Pancreas (tissue), 10 donors: Measurements from ENCODE around the gene AKAP13. TPM values are rescaled to one million over a fixed set of nuclear protein-coding genes. Genes with fewer than 3 reads are reported as not detected.

Experiments
- ATAC-seq, 4 donors: fragments of 200-7000 bp; cut with Tn5 transposase; one replicate each; pipeline versions ENCODE4 v1.8.0 to v1.9.1; 2020; ENCODE audit warnings: mild to moderate bottlenecking in 4 of 4, moderate library complexity in 4 of 4
- DNase-seq, 6 donors: peaks; one replicate each; pipeline ENCODE4 v3.0.0-alpha.2; 2020
- FAIRE-seq: peaks from 2 replicates; lab custom pipeline; 2012; peaks lifted over from hg19 to GRCh38; lab: Jason Lieb, UNC
- H3K27ac ChIP-seq, 4 donors: fragments of 200-600 bp; sonication (generic); 1 replicate in 3 of 4; 2 replicates in 1 of 4; pipeline versions ENCODE4 v1.5.0 to v1.8.0; 2020
- H3K27me3 ChIP-seq, 4 donors: fragments of 200-600 bp; one replicate each; pipeline ENCODE4 v1.8.0; 2021
- H3K36me3 ChIP-seq, 3 donors: fragments of 200-600 bp; sonication (generic) in 1 of 3; one replicate each; pipeline versions ENCODE4 v1.5.0 to v1.8.0; 2020 to 2021
- H3K4me1 ChIP-seq, 3 donors: fragments of 200-600 bp; one replicate each; pipeline ENCODE4 v1.8.0; 2021
- H3K4me3 ChIP-seq, 4 donors: fragments of 200-600 bp; sonication (generic) in 2 of 4; one replicate each; pipeline versions ENCODE4 v1.5.0 to v1.8.0; 2020 to 2021
- H3K9me3 ChIP-seq, 4 donors: fragments of 200-600 bp; one replicate each; pipeline ENCODE4 v1.8.0; 2021
- WGBS, 2 donors: extraction: QIAGEN DNeasy Blood & Tissue Kit; methylation state at CpG; one replicate each; pipeline ENCODE4 v1.1.7; 2013; 5-methylcytosine and 5-hydroxymethylcytosine counted together
- intact Hi-C, 3 donors: fragments of 100-400 bp; cut with DNase I; formaldehyde crosslinking; loops; one replicate each; pipeline versions ENCODE4 v1.11.1 to v1.14.2; 2022
- polyA plus RNA-seq, 2 donors: library from polyadenylated mRNA; stranded (reverse); fragments of 200-250 nt; gene quantifications; one replicate each; pipeline ENCODE4 v1.2.3, GENCODE V29; 2013
- total RNA-seq, 6 donors: library from RNA; stranded (reverse); fragmentation: NEBNext Ultra II Directional in 4 of 6; extraction: Animal tissue kit (Norgen Biotek cat#: 25700) in 4 of 6; gene quantifications; one replicate each; pipeline versions ENCODE4 v1.2.1 to v1.2.4, GENCODE V29; 2021 to 2023
- TF ChIP-seq, protein P1 (sequence below), 4 donors: fragments of 200-600 bp; sonication (generic) in 3 of 4; IDR thresholded peaks; one replicate each; pipeline versions ENCODE4 v1.5.0 to v1.8.0; 2021; ENCODE audit warnings: antibody characterized with exemption in 4 of 4
- donor health status: healthy with polysubstance abuse.
- donor health status: DM: no; HTN: no; CAD: no; lungs with moderate emphysema.
- donor health status: DM: no; HTN: no; CAD: no.
- donor health status: control.
- donor health status: control.
- donor health status: Bipolar disorder and iron deficiency.
- donor health status: DM: yes; HTN: yes; CAD: no.
- donor health status: DM: no; HTN: no; CAD: no.
- donor health status: DM: no; HTN: no; CAD: no.
- donor health status: DM: yes; HTN: yes; CAD: no.

The AKAP13 gene
- total and polyA plus RNA-seq, 8 donors: 64.9 to 139 (median 89.9) TPM

DNA sequence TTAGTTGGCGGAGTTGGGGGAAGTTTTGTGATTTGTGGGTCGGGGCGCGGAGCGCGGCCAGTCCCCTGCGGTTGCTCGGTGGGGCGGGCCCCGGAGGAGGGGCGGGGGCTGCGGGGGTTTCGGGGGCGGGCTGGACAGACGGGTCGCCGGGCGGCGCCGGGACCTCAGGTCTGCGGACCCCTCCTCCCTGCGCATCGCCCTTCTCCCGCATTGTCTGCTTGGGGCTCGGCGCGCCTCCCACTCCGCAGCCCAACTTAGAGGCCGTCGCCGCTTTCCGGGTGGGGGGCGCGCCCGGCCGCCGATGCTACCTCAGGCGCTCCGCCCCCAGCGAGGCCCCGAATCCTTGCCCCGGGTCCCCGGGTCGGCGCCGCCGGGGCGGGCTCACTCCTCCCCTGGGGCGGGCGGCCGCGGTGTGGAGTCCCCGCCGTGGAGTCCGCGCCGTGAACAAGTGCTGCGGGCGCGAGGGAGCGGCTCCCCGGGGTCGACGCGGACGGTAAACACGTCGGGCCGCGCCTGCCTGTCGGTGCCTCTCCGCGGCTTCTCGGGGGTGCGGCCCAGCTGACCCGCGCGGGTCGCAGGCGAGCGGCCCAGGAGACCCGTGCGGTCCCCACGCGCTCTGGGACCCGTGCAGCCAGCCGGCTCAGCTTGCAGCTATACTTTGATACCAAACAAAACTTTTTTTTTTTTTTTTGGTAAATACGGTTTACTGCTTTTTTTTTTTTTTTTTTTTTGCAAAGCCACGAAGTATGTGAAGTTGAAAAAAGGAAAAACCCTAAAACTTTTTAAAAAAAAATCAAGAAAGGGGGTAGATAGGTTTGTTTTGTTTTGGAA lies 624 bp downstream of the AKAP13 start:
- intact Hi-C loops: no loop called here
- DNase-seq (peak in 5 of 6 donors; percentile 27 to 84 (median 68)), FAIRE-seq (no peak), ATAC-seq (peak; percentile 57 to 66 (median 64))
- Histone ChIP-seq H3K4me1 (peaks cover 0 to 13% (median 0%) of the 10 kb centered on the region in 3 donors), H3K36me3 (no peaks in the 10 kb centered on the region), H3K4me3 (peak overlapping the region; percentile 59 to 78 (median 75)), H3K9me3 (no peaks in the 10 kb centered on the region), H3K27me3 (no peaks in the 10 kb centered on the region), H3K27ac (peak overlapping the region; percentile 85 to 91 (median 88))
- WGBS, 2 donors: 0 to 1% methylated on average over 59 to 89 of the region's 89 CpGs
- TF ChIP-seq, protein P1, sequence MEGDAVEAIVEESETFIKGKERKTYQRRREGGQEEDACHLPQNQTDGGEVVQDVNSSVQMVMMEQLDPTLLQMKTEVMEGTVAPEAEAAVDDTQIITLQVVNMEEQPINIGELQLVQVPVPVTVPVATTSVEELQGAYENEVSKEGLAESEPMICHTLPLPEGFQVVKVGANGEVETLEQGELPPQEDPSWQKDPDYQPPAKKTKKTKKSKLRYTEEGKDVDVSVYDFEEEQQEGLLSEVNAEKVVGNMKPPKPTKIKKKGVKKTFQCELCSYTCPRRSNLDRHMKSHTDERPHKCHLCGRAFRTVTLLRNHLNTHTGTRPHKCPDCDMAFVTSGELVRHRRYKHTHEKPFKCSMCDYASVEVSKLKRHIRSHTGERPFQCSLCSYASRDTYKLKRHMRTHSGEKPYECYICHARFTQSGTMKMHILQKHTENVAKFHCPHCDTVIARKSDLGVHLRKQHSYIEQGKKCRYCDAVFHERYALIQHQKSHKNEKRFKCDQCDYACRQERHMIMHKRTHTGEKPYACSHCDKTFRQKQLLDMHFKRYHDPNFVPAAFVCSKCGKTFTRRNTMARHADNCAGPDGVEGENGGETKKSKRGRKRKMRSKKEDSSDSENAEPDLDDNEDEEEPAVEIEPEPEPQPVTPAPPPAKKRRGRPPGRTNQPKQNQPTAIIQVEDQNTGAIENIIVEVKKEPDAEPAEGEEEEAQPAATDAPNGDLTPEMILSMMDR (IDR thresholded peaks at IDR 0.05): no peak

DNA sequence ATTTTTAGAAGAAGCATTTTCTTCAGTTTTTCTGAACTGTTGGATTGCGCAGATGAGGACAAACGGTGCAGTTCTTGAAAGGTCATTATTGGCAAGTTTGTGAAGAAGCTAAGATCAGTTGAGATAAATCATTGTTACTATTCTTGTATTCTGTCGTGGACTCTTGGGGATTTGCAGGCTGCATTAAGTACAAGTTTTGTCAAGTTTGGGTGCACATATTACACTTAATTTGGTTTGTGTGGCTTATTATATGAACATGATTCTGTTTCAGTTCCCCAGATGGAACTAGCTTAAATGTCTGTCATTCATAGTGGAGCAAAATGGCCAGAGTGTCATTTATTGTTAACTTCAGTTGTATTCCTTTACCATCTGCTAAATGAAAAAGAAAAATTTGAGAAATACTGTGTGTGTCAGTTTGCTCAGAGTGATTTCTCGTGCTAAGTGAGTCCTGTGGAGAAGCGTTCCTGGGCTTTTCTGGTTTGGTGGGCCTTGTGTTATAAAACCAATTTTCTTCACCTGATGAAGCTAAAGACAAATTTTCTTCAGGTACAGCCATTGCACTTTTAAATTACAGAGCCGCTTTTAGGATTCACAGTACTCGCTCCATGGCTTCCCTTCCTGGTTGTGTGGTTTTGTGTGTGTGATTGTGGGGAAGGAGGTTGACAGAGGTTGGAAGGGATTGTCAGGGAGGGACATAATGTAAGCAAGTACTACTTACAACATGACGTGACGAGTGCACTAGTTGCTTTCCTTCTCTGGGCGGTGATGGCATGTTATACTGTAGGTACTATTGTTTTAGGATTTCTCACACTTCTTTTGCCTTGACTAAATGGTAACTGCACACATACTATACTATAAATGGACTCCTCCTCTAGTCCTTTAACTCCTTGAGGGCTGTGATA lies 1.7 kb downstream of the AKAP13 start:
- Histone ChIP-seq H3K9me3 (no peaks in the 10 kb centered on the region), H3K36me3 (no peaks in the 10 kb centered on the region), H3K4me3 (peak overlapping the region in 2 of 4 donors; percentile 59 to 78), H3K27ac (no peak overlapping the region), H3K4me1 (peaks cover 0 to 13% (median 0%) of the 10 kb centered on the region in 3 donors), H3K27me3 (no peaks in the 10 kb centered on the region)
- WGBS, 2 donors: 70 to 77% methylated on average over 10 of the region's 10 CpGs
- TF ChIP-seq, protein P1 (IDR thresholded peaks at IDR 0.05): no peak
- FAIRE-seq: no peak
- no peak for DNase-seq
- ATAC-seq: no peak
- intact Hi-C loops: no loop called here

DNA sequence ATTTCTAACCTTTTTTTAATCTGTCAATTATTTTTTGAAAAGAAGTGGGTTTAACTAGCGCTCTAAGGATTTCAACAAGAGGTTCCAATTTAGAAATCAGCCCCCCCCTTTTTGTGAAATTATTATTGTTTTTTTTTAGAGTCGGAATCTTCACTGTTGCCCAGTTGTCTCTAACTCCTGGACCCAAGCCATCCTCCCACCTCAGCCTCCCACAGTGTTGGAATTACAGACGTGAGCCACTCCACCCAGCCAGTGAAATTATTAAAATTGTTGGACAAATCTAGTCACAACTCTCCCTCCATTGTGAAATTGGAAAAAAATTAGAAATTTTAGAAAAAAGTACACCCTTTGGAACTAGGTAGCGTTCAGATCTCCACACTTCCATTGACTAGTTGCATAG lies 2.5 kb downstream of the AKAP13 start:
- H3K4me1 ChIP-seq: peaks cover 0 to 13% (median 0%) of the 10 kb centered on the region in 3 donors
- H3K4me3 ChIP-seq: no peak overlapping the region
- DNase-seq: no peak
- WGBS, 2 donors: 85 to 87% methylated on average over 4 of the region's 4 CpGs
- no peaks in the 10 kb centered on the region for H3K9me3 ChIP-seq
- intact Hi-C loops: no loop called here
- peak overlapping the region in 1 of 4 donors; percentile 15 for H3K27ac ChIP-seq
- no peaks in the 10 kb centered on the region for H3K27me3 ChIP-seq
- no peak for FAIRE-seq
- TF ChIP-seq, protein P1 (IDR thresholded peaks at IDR 0.05): no peak
- no peak for ATAC-seq
- H3K36me3 ChIP-seq: no peaks in the 10 kb centered on the region

DNA sequence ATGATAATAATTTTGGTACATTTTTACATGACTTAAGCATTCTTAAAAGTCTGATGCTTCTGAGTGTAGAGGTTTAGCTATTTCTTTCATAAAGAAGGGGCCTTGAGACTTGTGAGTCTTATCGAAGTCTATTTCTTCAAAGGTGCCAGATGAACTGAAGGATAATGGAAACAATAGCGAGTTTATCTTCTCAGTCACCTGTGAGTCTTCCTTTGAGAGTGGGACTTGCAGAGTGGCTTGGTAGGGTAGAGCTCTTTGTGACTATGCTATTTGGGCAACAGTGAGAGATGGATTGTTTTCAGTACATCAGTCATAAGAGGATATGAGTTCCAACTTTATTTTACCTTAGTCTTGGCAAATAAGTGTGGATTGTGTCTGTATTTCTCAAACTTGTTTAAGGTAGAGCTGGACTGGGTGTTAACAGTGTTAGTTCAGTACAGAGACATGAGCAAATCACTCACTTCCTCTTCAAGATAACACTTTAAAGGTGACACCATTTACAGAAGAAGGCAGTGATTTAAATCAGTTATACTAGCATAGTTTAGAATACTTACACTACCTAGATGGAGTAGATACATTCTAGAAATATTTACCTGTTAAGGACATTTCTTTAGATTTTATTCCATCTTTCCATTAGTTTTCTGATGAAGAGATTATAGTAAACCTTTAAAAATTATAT lies 3.2 kb downstream of the AKAP13 start:
- Histone ChIP-seq H3K4me1 (peaks cover 0 to 16% (median 0%) of the 10 kb centered on the region in 3 donors), H3K9me3 (no peaks in the 10 kb centered on the region), H3K27me3 (no peaks in the 10 kb centered on the region), H3K4me3 (no peak overlapping the region), H3K36me3 (no peaks in the 10 kb centered on the region), H3K27ac (peak overlapping the region in 1 of 4 donors; percentile 15)
- WGBS, 2 donors: 38 to 49% methylated on average over 2 of the region's 2 CpGs
- intact Hi-C loops: no loop called here
- ATAC-seq (no peak), DNase-seq (no peak), FAIRE-seq (no peak)
- TF ChIP-seq, protein P1 (IDR thresholded peaks at IDR 0.05): no peak
